CD4-positive, alpha-beta T cell treated with Interleukin-4 for 4 hours (primary cell): Measurements from ENCODE around the gene TOR4A.
A peak's percentile ranks its signal among the peaks of the same experiment; 100 is the strongest.
"Not testable (repeated sequence)": the region's sequence is repeated elsewhere in the genome, so short reads cannot be mapped to it uniquely, and the experiment has no call there.

Source experiments
- DNase-seq: peaks from one replicate; pipeline ENCODE4 v3.0.0-alpha.2; 2020

TOR4A gene

GRCh38 chr9:137253717-137254623, 23.6 kb upstream of the TOR4A start:
- no peak for DNase-seq

- peak; percentile 91 for DNase-seq
Observed at GRCh38 chr9:137254624-137255447, 22.7 kb upstream of the TOR4A start, which contains the start of gene NELFB. Gene NELFB (plus strand): TSS chr9:137255327.

- peak; percentile 9 for DNase-seq
Observed at GRCh38 chr9:137255448-137256114, 21.9 kb upstream of the TOR4A start.

GRCh38 chr9:137256362-137256761, 21.2 kb upstream of the TOR4A start:
- DNase-seq: no peak

GRCh38 chr9:137256856-137257255, 20.7 kb upstream of the TOR4A start:
- no peak for DNase-seq

- DNase-seq: not testable (repeated sequence)
Observed at GRCh38 chr9:137262173-137262908, 15.2 kb upstream of the TOR4A start.

- DNase-seq: no peak
Observed at GRCh38 chr9:137262909-137263285, 14.6 kb upstream of the TOR4A start.

- DNase-seq: no peak
Observed at GRCh38 chr9:137263506-137263905, 14.0 kb upstream of the TOR4A start.

GRCh38 chr9:137264067-137264466, 13.5 kb upstream of the TOR4A start:
- DNase-seq: no peak

GRCh38 chr9:137265496-137266161, 11.9 kb upstream of the TOR4A start:
- no peak for DNase-seq

- no peak for DNase-seq
Observed at GRCh38 chr9:137266162-137266527, 11.4 kb upstream of the TOR4A start.

GRCh38 chr9:137266585-137267453, 10.7 kb upstream of the TOR4A start:
- DNase-seq: no peak

- no peak for DNase-seq
Observed at GRCh38 chr9:137267933-137268355, 9.6 kb upstream of the TOR4A start.

GRCh38 chr9:137268538-137269201, 8.9 kb upstream of the TOR4A start:
- DNase-seq: no peak

GRCh38 chr9:137269231-137269772, 8.2 kb upstream of the TOR4A start:
- DNase-seq: no peak

- no peak for DNase-seq
Observed at GRCh38 chr9:137270929-137271695, 6.4 kb upstream of the TOR4A start.

- no peak for DNase-seq
Observed at GRCh38 chr9:137271696-137272076, 5.8 kb upstream of the TOR4A start.

- no peak for DNase-seq
Observed at GRCh38 chr9:137272241-137273094, 5.1 kb upstream of the TOR4A start.
